HG02970 (cell line): ENCODE data around the gene IGLL5.
"Not testable (repeated sequence)": the region's sequence is repeated elsewhere in the genome, so short reads cannot be mapped to it uniquely, and the experiment has no call there.

ENCODE experiments used
- ATAC-seq: cut with Tn5 transposase; IDR thresholded peaks from one replicate; pipeline ENCODE4 v1.9.1; 2021; ENCODE audit warnings: mild to moderate bottlenecking, moderate library complexity, moderate number of reproducible peaks; ENCODE audit not compliant: unreplicated experiment, low FRiP score

Gene IGLL5

GRCh38 chr22:22911327-22912134, 23.9 kb downstream of the IGLL5 start:
- ATAC-seq, result no peak

DNA sequence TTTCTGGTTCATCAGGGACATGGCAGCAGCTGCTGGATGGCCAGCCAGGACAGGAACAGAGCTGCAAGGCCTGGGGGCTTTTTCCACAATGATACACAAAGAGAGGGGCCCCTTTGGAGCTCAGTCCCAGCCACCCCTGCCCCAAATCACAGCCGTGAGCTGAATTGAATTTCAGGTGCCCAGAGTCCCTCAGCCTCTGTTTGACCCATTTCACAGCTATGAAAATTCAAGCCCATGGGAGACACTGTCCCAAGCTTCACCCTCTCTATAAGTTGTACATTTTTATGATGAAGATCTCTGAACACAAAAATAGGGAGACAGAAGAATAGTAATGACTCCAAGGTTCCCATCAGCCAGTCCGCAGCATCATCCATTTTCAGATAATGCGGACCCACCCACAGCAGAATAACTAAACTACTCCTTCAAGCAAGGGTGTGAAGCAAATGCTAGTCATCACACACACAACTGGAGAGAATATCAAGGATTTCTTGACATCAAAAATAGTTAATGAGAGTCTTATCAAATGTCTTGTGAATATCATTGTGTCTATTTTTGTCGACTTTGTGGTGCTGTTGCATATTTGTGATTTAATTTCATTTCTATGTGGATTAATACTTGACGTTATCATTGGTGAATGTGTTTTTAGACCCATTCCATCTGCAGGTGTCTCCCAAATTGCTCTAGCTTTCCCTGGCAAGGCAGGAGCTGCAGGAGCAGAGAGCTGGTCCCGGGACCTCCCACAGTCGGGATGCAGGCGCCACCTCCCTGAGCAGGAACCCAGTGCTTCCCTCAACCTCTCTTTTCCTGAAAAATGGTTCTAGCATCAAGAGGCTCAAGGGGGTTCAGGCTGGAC, 24.7 kb downstream of the IGLL5 start:
- no peak for ATAC-seq

GRCh38 chr22:22912988-22913253, 25.3 kb downstream of the IGLL5 start:
- no peak for ATAC-seq

DNA sequence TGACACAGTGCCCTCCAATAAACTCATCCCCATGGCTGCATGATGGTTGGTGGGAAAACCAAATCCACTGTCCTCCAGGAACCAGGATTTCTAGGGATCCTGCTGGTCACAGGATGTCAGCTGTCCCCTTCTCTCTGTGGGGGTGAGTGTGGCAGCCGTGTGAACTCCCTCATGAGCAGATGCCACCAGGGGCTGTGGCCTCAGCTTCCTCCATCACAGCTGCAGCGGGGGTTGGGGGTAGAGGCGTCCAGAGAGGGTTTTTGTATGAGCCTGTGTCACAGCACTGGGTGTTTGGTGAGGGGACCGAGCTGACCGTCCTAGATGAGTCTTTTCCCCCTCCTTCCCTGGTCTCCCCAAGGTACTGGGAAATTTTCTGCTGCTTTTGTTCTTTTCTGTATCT, 26.4 kb downstream of the IGLL5 start:
- ATAC-seq, result no peak

DNA sequence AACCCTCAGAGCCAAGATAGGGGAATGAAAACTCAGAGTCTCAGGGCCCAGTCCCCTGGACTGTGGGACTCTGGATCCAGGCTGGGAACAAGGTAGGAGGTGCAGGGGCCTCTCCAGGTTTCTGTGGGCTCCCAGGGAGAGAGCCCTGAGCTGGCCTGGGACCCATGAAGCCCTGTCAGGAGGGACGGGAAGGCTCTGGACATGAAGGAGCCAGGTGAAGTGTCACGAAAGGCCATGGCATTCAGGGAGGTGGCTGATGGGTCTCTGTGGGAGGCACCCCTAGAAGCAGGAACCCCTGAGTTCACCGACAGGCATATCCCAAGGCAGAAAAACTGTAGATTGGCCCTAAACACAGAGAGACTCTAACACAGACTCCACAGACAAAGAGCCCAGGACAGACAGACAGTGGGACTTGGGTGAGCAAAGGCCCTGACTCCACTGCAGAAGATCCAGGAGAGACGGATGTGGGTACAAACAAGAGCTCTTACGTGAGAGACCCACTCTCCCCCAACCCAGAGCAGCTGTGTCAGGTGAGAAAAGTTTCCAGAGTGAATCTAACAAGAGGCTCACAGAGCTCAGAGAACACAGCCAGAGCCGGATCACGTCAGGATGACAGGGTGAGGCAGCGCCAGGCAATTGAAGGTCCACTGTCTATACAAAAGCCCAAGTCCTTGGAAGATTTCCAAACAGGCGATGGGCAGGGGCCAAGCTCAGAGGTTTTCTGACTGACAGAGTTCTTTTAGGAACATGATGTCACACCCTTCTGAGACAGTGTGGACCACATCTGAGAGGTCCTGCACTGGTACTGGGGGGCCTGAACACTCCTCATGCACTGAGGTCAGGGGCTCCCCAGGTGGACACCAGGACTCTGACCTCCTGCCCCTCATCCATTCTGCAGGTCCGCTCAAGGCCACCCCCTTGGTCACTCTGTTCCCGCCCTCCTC, 27.4 kb downstream of the IGLL5 start:
- no peak for ATAC-seq

- no peak for ATAC-seq
These were observed 28.0 kb downstream of the IGLL5 start for GRCh38 chr22:22915670-22916035.

DNA sequence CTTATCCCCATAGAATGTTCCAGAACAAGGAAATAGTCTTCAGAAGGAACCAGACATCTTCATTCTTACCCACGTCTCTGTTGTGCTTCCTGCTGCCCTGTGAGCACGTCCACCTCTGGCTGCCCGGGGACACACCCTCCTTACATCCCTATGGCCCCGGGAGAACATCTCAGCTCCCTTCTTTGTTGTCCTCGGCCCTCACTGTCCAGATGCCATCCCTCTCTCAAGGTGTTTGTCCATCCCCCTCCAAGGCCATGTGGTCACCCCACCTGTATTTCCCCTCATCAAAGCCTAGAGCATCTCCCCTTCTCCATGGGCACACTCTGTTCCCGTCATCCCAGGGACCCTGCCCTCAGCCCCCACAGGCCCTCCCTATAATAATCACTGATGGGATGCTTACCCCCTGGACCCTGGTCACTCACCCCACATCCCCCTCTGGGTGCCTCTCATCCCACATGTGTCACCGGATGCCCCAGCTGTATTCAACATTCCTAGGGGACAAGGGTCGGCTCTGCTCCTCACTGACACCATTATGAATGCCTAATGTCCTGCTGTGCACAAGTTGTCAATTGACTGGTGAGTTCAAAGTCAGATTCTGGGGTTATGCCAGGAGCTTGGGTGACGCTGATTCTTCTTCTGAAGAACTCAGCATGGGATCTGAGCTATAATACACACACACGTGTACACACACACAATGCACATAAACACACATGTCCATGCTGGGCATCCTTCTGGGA, 28.8 kb downstream of the IGLL5 start:
- ATAC-seq, result no peak

DNA sequence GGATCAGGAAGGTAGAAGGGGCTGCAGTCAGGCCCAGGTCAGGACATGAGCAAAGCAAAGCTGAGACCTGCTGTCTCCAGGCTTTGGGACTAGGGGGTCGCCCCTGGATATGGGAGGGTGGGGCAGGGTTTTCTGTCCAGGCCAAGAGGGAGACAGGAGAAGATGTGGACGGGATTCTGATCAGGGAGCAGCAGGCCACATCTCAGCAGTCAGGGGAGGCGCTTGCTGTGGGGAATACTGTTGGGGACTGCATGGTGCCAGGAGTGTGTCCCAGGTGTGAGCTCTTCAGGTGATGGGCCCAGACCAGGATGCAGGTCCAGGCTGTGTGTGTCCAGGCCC, 29.3 kb downstream of the IGLL5 start:
- ATAC-seq, result no peak

- no peak for ATAC-seq
These were observed 29.8 kb downstream of the IGLL5 start for GRCh38 chr22:22917377-22917776.

DNA sequence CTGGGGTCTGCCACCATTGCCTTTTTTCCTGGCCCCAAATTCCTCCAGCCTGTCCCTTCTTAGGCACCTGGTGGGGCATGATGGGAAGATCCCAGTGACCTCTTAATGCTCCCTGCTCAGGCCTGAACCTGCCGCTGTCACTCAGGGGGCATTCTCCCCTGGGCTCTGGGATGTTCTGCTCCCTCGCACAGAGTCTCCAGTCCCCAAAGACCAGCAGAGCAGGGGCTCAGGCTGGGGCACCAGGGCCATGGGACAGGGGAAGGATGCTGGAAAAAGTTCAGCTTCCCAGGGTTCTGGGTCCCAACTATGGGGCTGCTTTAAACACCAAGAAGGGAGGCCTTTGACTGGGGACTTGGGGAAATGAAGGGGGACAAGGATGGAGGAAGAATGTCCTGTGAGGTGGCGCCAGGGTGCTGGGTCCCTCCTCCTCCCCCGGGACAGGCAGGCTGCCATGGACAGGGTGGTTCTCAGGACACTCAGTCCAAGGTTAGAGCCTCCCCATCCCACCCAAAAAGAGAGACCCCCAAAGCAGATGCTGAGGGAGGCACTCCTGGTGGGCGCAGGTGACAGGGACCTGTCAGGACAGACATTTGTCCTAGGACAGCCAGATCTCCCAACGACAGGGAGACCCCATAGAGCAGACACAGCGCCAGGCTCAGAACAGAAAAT, 30.8 kb downstream of the IGLL5 start:
- ATAC-seq, result no peak

DNA sequence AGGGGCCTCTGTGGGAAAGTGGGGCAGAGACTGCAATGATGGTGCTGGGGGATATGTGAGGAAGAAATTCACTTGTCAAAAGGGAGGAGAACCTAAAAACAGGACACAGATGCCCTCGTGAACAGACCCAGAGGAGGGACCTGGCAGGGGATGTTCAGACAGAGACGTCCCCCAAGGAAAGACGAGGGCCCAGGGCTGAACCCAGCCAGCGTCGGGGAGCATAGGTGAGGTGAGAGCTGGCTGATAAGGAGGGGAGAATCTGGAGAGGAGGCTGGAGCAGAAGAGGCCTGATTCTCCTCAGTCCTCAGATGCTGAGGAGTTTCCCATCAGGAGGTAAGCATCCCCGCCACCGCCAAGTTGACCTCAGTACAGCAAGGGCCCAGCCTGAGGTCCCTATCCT, 31.4 kb downstream of the IGLL5 start:
- no peak for ATAC-seq

- no peak for ATAC-seq
These were observed 32.6 kb downstream of the IGLL5 start for GRCh38 chr22:22920104-22920654.

GRCh38 chr22:22920910-22921550, 33.4 kb downstream of the IGLL5 start:
- ATAC-seq, result no peak

- ATAC-seq, result no peak
These were observed 34.0 kb downstream of the IGLL5 start for GRCh38 chr22:22921575-22921974.

DNA sequence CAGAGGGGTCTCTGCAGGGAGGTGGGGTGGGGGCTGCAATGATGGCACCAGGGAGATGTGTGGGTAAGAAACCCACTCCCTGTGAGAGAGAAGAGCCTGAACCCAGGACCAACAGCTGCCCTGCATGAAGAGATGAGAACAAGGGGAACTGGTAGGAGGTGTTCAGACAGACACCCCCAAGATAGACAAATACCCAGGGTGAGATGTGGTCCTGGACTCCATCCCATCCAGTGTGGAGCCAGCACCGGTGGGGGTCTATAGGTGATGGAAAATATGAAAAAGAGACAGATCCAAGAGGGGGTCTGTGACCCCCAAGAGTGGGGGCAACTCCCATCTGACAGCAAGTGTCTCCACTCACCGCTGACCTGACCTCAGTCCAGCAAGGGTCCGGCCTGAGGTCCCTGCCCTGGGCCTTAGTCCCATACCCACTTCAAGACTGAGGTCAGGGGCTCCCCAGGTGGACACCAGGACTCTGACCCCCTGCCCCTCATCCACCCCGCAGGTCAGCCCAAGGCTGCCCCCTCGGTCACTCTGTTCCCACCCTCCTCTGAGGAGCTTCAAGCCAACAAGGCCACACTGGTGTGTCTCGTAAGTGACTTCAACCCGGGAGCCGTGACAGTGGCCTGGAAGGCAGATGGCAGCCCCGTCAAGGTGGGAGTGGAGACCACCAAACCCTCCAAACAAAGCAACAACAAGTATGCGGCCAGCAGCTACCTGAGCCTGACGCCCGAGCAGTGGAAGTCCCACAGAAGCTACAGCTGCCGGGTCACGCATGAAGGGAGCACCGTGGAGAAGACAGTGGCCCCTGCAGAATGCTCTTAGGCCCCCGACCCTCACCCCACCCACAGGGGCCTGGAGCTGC, 34.7 kb downstream of the IGLL5 start:
- ATAC-seq, result not testable (repeated sequence)

DNA sequence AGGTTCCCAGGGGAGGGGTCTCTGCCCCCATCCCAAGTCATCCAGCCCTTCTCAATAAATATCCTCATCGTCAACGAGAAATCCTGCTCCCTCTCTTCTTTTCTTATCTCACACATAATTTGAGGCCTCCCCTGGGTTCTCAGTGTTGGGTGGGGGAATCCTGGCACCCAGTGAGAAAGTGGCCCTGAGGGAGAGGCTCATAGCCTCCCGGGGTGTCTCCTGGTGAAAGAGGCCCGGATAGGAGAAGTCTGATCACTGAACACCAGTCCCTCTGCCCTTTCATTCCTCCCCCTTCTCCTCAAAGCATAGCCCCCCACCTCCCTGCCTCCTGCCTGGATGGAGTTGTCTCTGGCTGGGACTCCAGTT, 35.3 kb downstream of the IGLL5 start:
- no peak for ATAC-seq

- ATAC-seq, result no peak
These were observed 35.8 kb downstream of the IGLL5 start for GRCh38 chr22:22923379-22923778.

GRCh38 chr22:22923930-22924329, 36.3 kb downstream of the IGLL5 start:
- no peak for ATAC-seq
